Measurements from ENCODE around the gene AR. TPM values are rescaled to one million over a fixed set of nuclear protein-coding genes. Genes with fewer than 3 reads are reported as not detected.

The AR gene
- total and polyA plus RNA-seq, 2 of the 8 experiments (the other 6 are each of a cell fraction or from before 2014, with no cell fraction given) = 7.1 to 10.7 TPM

DNA sequence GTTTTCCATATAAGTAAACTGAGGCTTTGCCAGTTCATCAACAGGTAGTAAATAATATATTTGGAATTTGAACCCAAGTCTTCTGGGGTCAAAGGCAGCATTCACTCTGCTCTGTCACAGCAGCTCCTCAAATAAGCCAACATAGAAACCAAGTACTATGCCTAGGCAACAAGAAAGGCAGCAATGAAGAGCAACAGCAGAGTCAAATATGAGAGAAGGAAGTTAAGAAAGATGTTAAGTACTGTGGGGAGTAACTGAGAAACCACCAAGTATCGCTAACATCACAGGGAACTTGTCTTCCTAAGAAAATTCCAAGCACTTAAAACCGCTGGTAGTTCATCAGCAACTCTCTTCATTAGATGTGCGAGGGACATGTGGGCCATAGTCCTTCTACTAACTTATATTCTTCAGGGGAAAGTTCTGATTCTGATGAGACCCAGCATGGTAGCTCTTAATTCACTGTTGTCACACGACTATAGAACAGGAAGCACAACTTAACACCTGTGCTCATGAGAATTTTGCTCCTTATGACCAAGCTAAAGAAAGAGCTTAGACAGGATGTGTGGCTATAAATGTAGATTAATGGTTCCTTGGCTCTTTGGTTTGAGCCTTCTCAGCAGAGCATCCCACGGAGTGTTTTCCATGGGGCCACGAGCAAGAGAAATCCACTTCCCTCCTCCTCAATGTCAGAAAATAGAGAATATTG, 107.8 kb downstream of the AR start (continued):
- TF ChIP-seq CHD7 (IDR thresholded peaks at IDR 0.05; ENCODE audit: insufficient replicate concordance, low read length) (no peak), RFX5 (IDR thresholded peaks at IDR 0.05; ENCODE audit: borderline replicate concordance, low read depth, low read length) (no peak), CREB1 (IDR thresholded peaks at IDR 0.05) (no peak), NRF1 (IDR thresholded peaks at IDR 0.05; ENCODE audit: low read depth, low read length) (no peak), TBP (IDR thresholded peaks at IDR 0.05; ENCODE audit: low read depth, low read length) (no peak), RXRA (IDR thresholded peaks at IDR 0.05; ENCODE audit: insufficient read depth, low read depth, low read length) (no peak), TAF7 (optimal IDR thresholded peaks at IDR 0.05; ENCODE audit: borderline replicate concordance, low read depth, low read length) (no peak), SP4 (IDR thresholded peaks at IDR 0.05; ENCODE audit: low read length) (no peak), SRF (IDR thresholded peaks at IDR 0.05; ENCODE audit: low read depth, low read length) (no peak), KDM4A (IDR thresholded peaks at IDR 0.05; ENCODE audit: low read depth, low read length, severe bottlenecking) (no peak)

Measured in H1 (cell line).